ES-I3 (cell line): Measurements from ENCODE around the gene LYPD6.

Experiments
- H3K36me3 ChIP-seq: 2 replicates; pipeline ENCODE4 v1.6.1; 2013; ENCODE audit warnings: mild to moderate bottlenecking, low read length, control low read depth, moderate library complexity; ENCODE audit not compliant: insufficient read depth
- H3K4me1 ChIP-seq: 2 replicates; pipeline ENCODE4 v1.6.1; 2013; ENCODE audit warnings: mild to moderate bottlenecking, control low read depth, low read length; ENCODE audit not compliant: insufficient read depth
- H3K9ac ChIP-seq: 2 replicates; pipeline ENCODE4 v1.6.1; 2013; ENCODE audit warnings: low read depth, mild to moderate bottlenecking, low read length, moderate library complexity
- H3K9me3 ChIP-seq: 2 replicates; pipeline ENCODE4 v1.6.1; 2013; ENCODE audit warnings: mild to moderate bottlenecking, low read length, moderate library complexity; ENCODE audit not compliant: control insufficient read depth, insufficient read depth

Gene LYPD6

GRCh38 chr2:149400997-149401396 lies 70.6 kb downstream of the LYPD6 start:
- no peak overlapping the region for H3K9ac ChIP-seq
- no peaks in the 10 kb centered on the region for H3K9me3 ChIP-seq
- H3K4me1 ChIP-seq: no peaks in the 10 kb centered on the region
- no peaks in the 10 kb centered on the region for H3K36me3 ChIP-seq

DNA sequence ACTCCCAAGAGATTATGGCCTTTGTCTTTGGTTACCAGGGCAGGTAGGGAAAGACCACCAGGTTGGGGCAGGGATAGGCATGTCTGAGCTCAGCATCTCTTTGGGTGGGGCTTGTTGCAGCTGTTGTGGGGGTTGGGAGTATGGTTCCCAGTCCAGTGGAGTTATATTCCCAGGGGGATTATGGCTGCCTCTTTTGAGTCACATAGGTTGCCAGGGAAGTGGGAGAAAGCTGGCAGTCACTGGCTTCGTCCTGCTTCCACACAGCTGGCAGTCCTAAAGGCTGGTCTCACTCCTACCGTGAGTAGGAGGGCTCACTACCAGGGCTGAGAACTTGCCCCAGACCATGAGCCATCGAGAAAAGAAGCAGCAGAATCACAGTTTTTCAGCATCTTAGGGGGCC lies 79.1 kb downstream of the LYPD6 start:
- no peaks in the 10 kb centered on the region for H3K9me3 ChIP-seq
- H3K36me3 ChIP-seq: no peaks in the 10 kb centered on the region
- H3K9ac ChIP-seq: no peak overlapping the region
- H3K4me1 ChIP-seq: no peaks in the 10 kb centered on the region

DNA sequence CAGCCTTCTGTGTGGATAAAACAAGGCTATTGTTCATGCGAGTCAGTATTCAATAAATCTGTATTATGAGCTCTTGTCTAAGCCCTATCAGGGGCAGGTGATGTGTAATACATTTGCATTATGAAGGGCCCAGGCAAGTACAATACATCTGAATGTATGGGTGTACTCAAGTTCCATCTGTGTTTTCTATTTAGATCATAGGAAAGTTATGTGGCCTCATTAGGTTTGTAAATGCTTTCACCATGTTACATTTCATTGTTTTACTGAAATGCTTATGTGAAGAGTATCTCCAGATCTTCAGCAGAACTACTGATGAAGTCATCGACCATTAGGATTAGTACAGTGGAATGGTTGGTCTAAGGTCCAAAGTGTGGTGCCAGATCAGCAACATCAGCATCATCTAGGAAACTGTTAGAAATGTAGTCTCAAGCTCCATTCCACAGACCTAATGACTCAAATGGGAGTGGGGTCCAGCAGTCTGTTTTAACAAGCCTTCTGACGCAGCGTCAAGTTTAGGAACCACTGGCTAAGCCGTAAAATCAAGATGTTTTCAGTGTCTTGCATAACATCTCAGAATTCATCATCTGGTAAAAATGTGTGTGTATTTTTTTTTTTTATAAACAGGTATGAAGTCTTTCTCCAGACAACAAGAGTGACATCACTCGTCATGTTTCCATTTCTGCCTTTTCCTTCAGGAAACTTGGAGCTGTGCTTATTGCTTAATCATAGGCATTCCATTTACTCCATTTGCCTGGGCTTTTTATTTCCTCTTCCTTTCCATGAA lies 80.5 kb downstream of the LYPD6 start:
- H3K9ac ChIP-seq: no peak overlapping the region
- no peaks in the 10 kb centered on the region for H3K36me3 ChIP-seq
- no peaks in the 10 kb centered on the region for H3K4me1 ChIP-seq

GRCh38 chr2:149413487-149413886 lies 83.1 kb downstream of the LYPD6 start:
- Histone ChIP-seq H3K36me3 (no peaks in the 10 kb centered on the region), H3K9me3 (no peaks in the 10 kb centered on the region), H3K9ac (no peak overlapping the region), H3K4me1 (peaks cover 7% of the 10 kb centered on the region)

More for the DNA sequence above, 80.5 kb downstream of the LYPD6 start:
- no peaks in the 10 kb centered on the region for H3K9me3 ChIP-seq

GRCh38 chr2:149415086-149415485 lies 84.7 kb downstream of the LYPD6 start:
- Histone ChIP-seq H3K36me3 (no peaks in the 10 kb centered on the region), H3K4me1 (peaks cover 8% of the 10 kb centered on the region)

DNA sequence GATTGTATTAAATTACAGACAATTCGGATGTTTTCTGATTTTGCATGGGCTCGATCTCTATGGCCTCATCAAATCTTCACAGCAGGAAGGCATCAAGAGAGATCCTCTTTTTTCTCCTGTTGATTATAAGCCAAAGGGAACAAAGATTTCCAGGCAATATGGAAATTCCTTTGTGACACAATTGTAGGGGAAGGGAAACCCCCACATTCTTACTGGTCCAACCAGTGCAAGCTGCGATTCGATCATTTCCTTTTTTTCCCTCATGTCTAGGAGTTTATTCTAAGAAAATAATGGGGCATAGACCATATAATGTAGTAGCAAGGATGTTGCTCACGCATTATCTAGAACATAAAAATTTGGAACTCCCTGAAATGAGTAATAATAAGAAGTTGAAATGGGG lies 87.7 kb downstream of the LYPD6 start:
- Histone ChIP-seq H3K9ac (no peak overlapping the region), H3K9me3 (no peaks in the 10 kb centered on the region), H3K4me1 (peaks cover 8% of the 10 kb centered on the region), H3K36me3 (no peaks in the 10 kb centered on the region)

More at GRCh38 chr2:149415086-149415485, 84.7 kb downstream of the LYPD6 start:
- no peak overlapping the region for H3K9ac ChIP-seq
- H3K9me3 ChIP-seq: no peaks in the 10 kb centered on the region

DNA sequence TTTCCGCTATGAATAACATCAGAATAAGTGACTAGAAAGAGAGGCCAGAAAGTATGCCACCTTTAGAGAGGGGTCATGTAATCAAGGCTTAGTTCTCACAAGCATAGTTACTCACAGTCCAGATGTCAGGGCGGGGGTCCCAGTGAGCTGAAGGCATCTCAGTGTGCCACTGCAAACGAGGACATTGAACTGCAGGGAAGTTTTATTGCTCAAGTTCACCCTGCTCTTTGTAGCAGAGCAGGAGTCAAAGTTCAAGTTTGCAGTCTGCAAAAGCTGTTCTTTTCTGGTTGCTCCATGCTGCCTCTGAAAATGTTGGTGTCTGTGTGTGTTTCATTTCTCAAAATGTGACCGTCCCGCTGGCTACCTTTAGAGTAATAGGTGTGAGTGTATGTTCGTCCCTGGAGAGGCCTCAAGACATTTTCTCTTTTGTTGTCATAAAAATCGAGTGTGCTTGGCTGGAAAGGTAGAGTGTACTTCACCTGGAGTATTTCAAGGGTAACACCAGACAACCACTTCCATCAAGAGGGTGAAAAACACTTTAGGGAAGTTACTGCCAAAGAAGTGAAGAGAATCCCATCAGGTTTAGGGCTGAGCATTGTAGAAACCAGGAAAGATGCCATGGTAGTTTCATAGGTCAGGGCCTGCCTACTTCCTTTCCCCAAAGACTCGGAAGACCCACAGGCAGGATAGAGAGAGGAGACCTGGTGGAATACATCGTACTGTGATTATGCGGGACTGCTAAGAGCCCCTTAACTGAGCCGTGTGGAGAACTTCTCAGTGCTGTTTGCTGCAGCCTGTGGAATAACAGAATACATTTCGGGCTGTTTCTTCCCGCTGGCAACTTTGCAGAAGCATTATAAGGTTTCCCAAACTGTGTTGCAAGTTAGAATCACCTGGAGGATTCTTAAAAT lies 89.9 kb downstream of the LYPD6 start:
- Histone ChIP-seq H3K36me3 (no peaks in the 10 kb centered on the region), H3K9ac (no peak overlapping the region), H3K4me1 (peaks cover 8% of the 10 kb centered on the region), H3K9me3 (no peaks in the 10 kb centered on the region)

- Histone ChIP-seq H3K4me1 (peaks cover 8% of the 10 kb centered on the region), H3K9ac (no peak overlapping the region), H3K9me3 (no peaks in the 10 kb centered on the region), H3K36me3 (no peaks in the 10 kb centered on the region)
Measured at GRCh38 chr2:149421791-149422190, 91.4 kb downstream of the LYPD6 start.

DNA sequence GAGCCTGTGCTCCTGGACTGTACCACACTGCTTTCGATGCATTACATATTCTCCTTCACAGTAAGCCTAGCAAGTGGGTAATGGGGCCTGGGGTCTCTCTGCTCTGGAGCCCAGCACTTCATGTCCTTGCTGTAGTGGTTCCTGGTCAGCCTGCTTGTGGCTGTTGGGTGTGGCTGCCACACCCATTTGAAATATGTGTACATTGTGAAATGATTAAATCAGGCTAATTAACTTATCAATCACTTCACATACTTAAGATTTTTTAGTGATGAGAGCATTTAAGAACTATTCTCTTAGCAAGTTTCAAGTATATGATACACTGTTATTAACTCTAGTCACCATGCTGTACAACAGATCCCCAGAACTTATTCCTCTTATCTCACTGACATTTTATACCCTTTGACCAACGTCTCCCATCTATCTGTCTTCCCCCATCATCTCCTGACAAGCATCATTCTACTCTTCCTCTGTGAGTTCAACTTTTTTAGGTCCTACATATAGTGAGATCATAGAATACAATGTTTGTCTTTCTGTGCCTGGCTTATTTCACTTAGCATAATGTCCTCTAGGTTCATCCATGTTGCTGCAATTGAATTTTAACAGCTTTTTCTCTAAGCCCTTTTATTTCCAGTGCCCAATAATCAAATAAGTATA lies 92.1 kb downstream of the LYPD6 start:
- H3K9ac ChIP-seq: no peak overlapping the region
- H3K9me3 ChIP-seq: no peaks in the 10 kb centered on the region
- H3K4me1 ChIP-seq: peaks cover 8% of the 10 kb centered on the region
- no peaks in the 10 kb centered on the region for H3K36me3 ChIP-seq

DNA sequence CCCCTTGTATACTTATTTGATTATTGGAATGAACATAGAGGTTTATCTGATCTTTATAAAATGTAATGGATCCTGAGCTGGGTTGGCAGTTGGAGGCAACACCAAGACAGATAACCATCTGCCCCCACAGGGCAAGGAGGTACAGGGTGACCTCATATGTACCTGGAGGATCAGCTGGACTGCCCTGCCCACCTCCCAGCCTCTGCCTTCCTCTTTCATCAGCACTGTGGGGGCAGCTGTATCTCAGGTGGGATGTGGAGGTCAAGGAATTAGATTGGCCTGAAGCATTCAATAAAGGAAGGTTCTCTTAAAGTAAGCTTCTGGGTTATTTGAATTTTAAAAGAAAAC lies 92.6 kb downstream of the LYPD6 start:
- Histone ChIP-seq H3K4me1 (peaks cover 5% of the 10 kb centered on the region), H3K9me3 (no peaks in the 10 kb centered on the region), H3K36me3 (no peaks in the 10 kb centered on the region), H3K9ac (no peak overlapping the region)

DNA sequence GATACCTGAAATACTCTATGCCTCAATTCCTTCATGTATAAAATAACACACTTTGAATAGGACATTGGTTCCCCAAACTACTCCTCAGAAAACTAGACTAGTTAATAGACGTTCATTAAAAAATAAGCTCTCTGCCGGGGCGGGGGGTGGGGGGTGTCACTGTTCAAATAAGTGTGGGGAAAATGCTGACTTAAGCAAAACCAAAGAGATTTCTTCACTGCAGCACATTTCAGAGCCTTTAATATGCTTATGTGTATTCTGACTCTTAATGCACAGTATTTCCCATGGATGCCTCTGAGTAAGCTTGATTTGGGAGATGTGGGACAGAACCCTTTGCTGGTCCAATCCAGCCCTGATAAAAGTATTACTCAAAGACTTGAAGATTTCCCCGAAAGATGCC lies 93.2 kb downstream of the LYPD6 start:
- no peaks in the 10 kb centered on the region for H3K9me3 ChIP-seq
- no peaks in the 10 kb centered on the region for H3K4me1 ChIP-seq
- no peak overlapping the region for H3K9ac ChIP-seq
- no peaks in the 10 kb centered on the region for H3K36me3 ChIP-seq

GRCh38 chr2:149427387-149427786 lies 97.0 kb downstream of the LYPD6 start:
- Histone ChIP-seq H3K9ac (no peak overlapping the region), H3K4me1 (no peaks in the 10 kb centered on the region), H3K9me3 (no peaks in the 10 kb centered on the region), H3K36me3 (no peaks in the 10 kb centered on the region)

- H3K36me3 ChIP-seq: no peaks in the 10 kb centered on the region
- no peaks in the 10 kb centered on the region for H3K9me3 ChIP-seq
- no peaks in the 10 kb centered on the region for H3K4me1 ChIP-seq
- H3K9ac ChIP-seq: no peak overlapping the region
Measured at GRCh38 chr2:149428783-149429182, 98.4 kb downstream of the LYPD6 start.
